ENCODE measurements around the gene FGL2.
"Not testable (repeated sequence)": the region's sequence is repeated elsewhere in the genome, so short reads cannot be mapped to it uniquely, and the experiment has no call there.

Gene FGL2

GRCh38 chr7:77155601-77156377 lies 43.8 kb downstream of the FGL2 start:
- not testable (repeated sequence) for H3K4me3 ChIP-seq (ENCODE audit: low read length in 2 of 2); H3K27me3 ChIP-seq (ENCODE audit: control insufficient read depth in 1 of 2, insufficient read depth in 2 of 2, low read length in 2 of 2); H3K4me1 ChIP-seq (ENCODE audit: control insufficient read depth, insufficient read depth, low read length); H3K9me3 ChIP-seq (ENCODE audit: control insufficient read depth in 2 of 2, low read length in 2 of 2); H3K36me3 ChIP-seq (ENCODE audit: control insufficient read depth in 2 of 2, insufficient read depth in 2 of 2, low read length in 2 of 2); H3K9ac ChIP-seq (ENCODE audit: low read length in 2 of 2)
- peak overlapping the region; percentile 31 for H3K27ac ChIP-seq (ENCODE audit: low read length)

- H3K9ac ChIP-seq (ENCODE audit: low read length in 2 of 2); H3K36me3 ChIP-seq (ENCODE audit: control insufficient read depth in 2 of 2, insufficient read depth in 2 of 2, low read length in 2 of 2); H3K4me3 ChIP-seq (ENCODE audit: low read length in 2 of 2); H3K9me3 ChIP-seq (ENCODE audit: control insufficient read depth in 2 of 2, low read length in 2 of 2); H3K27me3 ChIP-seq (ENCODE audit: control insufficient read depth in 1 of 2, insufficient read depth in 2 of 2, low read length in 2 of 2); H3K4me1 ChIP-seq (ENCODE audit: control insufficient read depth, insufficient read depth, low read length): not testable (repeated sequence)
- peak overlapping the region; percentile 31 for H3K27ac ChIP-seq (ENCODE audit: low read length)
Measured at GRCh38 chr7:77154917-77155464, 44.6 kb downstream of the FGL2 start.

GRCh38 chr7:77152232-77152631 lies 47.4 kb downstream of the FGL2 start:
- H3K4me3 ChIP-seq (ENCODE audit: low read length in 2 of 2); H3K27me3 ChIP-seq (ENCODE audit: control insufficient read depth in 1 of 2, insufficient read depth in 2 of 2, low read length in 2 of 2); H3K4me1 ChIP-seq (ENCODE audit: control insufficient read depth, insufficient read depth, low read length); H3K9me3 ChIP-seq (ENCODE audit: control insufficient read depth in 2 of 2, low read length in 2 of 2); H3K27ac ChIP-seq (ENCODE audit: low read length); H3K9ac ChIP-seq (ENCODE audit: low read length in 2 of 2); H3K36me3 ChIP-seq (ENCODE audit: control insufficient read depth in 2 of 2, insufficient read depth in 2 of 2, low read length in 2 of 2): not testable (repeated sequence)
